ENCODE results near the gene CAMK4. TPM values are rescaled to one million over a fixed set of nuclear protein-coding genes. Genes with fewer than 3 reads are reported as not detected.

CAMK4 gene
- total RNA-seq, 4 donors from 2014 or later = 0.75 to 5.6 (median 4.7) TPM

- Histone ChIP-seq H3K4me1 (no peaks in the 10 kb centered on the region), H3K36me3 (no peaks in the 10 kb centered on the region), H3K9me3 (no peaks in the 10 kb centered on the region), H3K27ac (no peak overlapping the region), H3K4me3 (no peak overlapping the region), H3K27me3 (no peaks in the 10 kb centered on the region)
- 32 to 53% methylated on average over 2 of the region's 2 CpGs for WGBS, 2 donors (ENCODE audit: low coverage in 1 of 2)
- in situ Hi-C loops (cut with MboI; ENCODE audit: low pct_ligation_motif_present in 1 of 4, low pct_unique_long_range_greater_than_20kb in 1 of 4, low sequenced_read_pairs in 3 of 4) = no loop called here
- intact Hi-C loops (cut with DNase I; ENCODE audit: low total_unique reads) = no loop called here
- TF ChIP-seq POLR2AphosphoS5 (IDR thresholded peaks at IDR 0.05) (no peak), EP300 (IDR thresholded peaks at IDR 0.05; ENCODE audit: low read depth) (no peak), POLR2A (IDR thresholded peaks at IDR 0.05) (no peak)
- TF ChIP-seq, protein P1, sequence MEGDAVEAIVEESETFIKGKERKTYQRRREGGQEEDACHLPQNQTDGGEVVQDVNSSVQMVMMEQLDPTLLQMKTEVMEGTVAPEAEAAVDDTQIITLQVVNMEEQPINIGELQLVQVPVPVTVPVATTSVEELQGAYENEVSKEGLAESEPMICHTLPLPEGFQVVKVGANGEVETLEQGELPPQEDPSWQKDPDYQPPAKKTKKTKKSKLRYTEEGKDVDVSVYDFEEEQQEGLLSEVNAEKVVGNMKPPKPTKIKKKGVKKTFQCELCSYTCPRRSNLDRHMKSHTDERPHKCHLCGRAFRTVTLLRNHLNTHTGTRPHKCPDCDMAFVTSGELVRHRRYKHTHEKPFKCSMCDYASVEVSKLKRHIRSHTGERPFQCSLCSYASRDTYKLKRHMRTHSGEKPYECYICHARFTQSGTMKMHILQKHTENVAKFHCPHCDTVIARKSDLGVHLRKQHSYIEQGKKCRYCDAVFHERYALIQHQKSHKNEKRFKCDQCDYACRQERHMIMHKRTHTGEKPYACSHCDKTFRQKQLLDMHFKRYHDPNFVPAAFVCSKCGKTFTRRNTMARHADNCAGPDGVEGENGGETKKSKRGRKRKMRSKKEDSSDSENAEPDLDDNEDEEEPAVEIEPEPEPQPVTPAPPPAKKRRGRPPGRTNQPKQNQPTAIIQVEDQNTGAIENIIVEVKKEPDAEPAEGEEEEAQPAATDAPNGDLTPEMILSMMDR (IDR thresholded peaks at IDR 0.05) = no peak
- DNase-seq = no peak
These were observed 174.9 kb downstream of the CAMK4 start for GRCh38 chr5:111399113-111399512.

GRCh38 chr5:111401906-111402305 is 177.7 kb downstream of the CAMK4 start:
- H3K27me3 ChIP-seq = no peaks in the 10 kb centered on the region
- DNase-seq = no peak
- H3K27ac ChIP-seq = no peak overlapping the region
- H3K4me3 ChIP-seq = no peak overlapping the region
- no peaks in the 10 kb centered on the region for H3K36me3 ChIP-seq
- no peaks in the 10 kb centered on the region for H3K9me3 ChIP-seq
- 38 to 53% methylated on average over 2 of the region's 2 CpGs for WGBS, 2 donors (ENCODE audit: low coverage in 1 of 2)
- in situ Hi-C loops (cut with MboI; ENCODE audit: low pct_ligation_motif_present in 1 of 4, low pct_unique_long_range_greater_than_20kb in 1 of 4, low sequenced_read_pairs in 3 of 4) = no loop called here
- intact Hi-C loops (cut with DNase I; ENCODE audit: low total_unique reads) = no loop called here
- TF ChIP-seq, protein P1 (IDR thresholded peaks at IDR 0.05) = no peak
- TF ChIP-seq POLR2AphosphoS5 (IDR thresholded peaks at IDR 0.05) (no peak), POLR2A (IDR thresholded peaks at IDR 0.05) (no peak), EP300 (IDR thresholded peaks at IDR 0.05; ENCODE audit: low read depth) (no peak)
- no peaks in the 10 kb centered on the region for H3K4me1 ChIP-seq

- 35 to 56% methylated on average over 2 of the region's 2 CpGs for WGBS, 2 donors (ENCODE audit: low coverage in 1 of 2)
These were observed 180.1 kb downstream of the CAMK4 start for GRCh38 chr5:111404270-111404769.

GRCh38 chr5:111407562-111407961 is 183.4 kb downstream of the CAMK4 start:
- Histone ChIP-seq H3K36me3 (no peaks in the 10 kb centered on the region), H3K4me3 (no peak overlapping the region), H3K4me1 (no peaks in the 10 kb centered on the region), H3K27me3 (no peaks in the 10 kb centered on the region), H3K9me3 (no peaks in the 10 kb centered on the region), H3K27ac (no peak overlapping the region)
- intact Hi-C loops (cut with DNase I; ENCODE audit: low total_unique reads) = no loop called here
- DNase-seq = no peak
- in situ Hi-C loops (cut with MboI; ENCODE audit: low pct_ligation_motif_present in 1 of 4, low pct_unique_long_range_greater_than_20kb in 1 of 4, low sequenced_read_pairs in 3 of 4) = no loop called here
- no peak for TF ChIP-seq POLR2AphosphoS5 (IDR thresholded peaks at IDR 0.05)
- no peak for TF ChIP-seq POLR2A (IDR thresholded peaks at IDR 0.05)
- TF ChIP-seq, protein P1 (IDR thresholded peaks at IDR 0.05) = no peak
- no peak for TF ChIP-seq EP300 (IDR thresholded peaks at IDR 0.05; ENCODE audit: low read depth)

More at GRCh38 chr5:111404270-111404769, 180.1 kb downstream of the CAMK4 start:
- no peaks in the 10 kb centered on the region for H3K4me1 ChIP-seq
- no peaks in the 10 kb centered on the region for H3K27me3 ChIP-seq
- intact Hi-C loops (cut with DNase I; ENCODE audit: low total_unique reads) (no loop called here), in situ Hi-C loops (cut with MboI; ENCODE audit: low pct_ligation_motif_present in 1 of 4, low pct_unique_long_range_greater_than_20kb in 1 of 4, low sequenced_read_pairs in 3 of 4) (no loop called here)
- H3K9me3 ChIP-seq = no peaks in the 10 kb centered on the region
- no peak for DNase-seq
- TF ChIP-seq EP300 (IDR thresholded peaks at IDR 0.05; ENCODE audit: low read depth) (no peak), POLR2AphosphoS5 (IDR thresholded peaks at IDR 0.05) (no peak), POLR2A (IDR thresholded peaks at IDR 0.05) (no peak)
- TF ChIP-seq, protein P1 (IDR thresholded peaks at IDR 0.05) = no peak
- no peak overlapping the region for H3K4me3 ChIP-seq
- no peaks in the 10 kb centered on the region for H3K36me3 ChIP-seq
- no peak overlapping the region for H3K27ac ChIP-seq

Data from transverse colon (tissue), 4 donors.